SK-N-SH (cell line): ENCODE results near the gene PLSCR3. TPM values are rescaled to one million over a fixed set of nuclear protein-coding genes. Genes with fewer than 3 reads are reported as not detected.

Experiments
- CTCF ChIA-PET: fragments of 300-600, 350-600 bp; formaldehyde crosslinking; extraction: SDS; loops from one replicate; lab custom pipeline; 2021; lab: Yijun Ruan, JAX
- POLR2A ChIA-PET: fragments of 350-600 bp; sonication (Branson Sonifier 250); formaldehyde crosslinking; extraction: SDS; loops from one replicate; lab custom pipeline; 2020; ENCODE audit warnings: antibody characterized with exemption, inconsistent platforms; lab: Yijun Ruan, JAX
- DNase-seq: peaks from one replicate; pipeline ENCODE4 v3.0.0; 2012
- H2AFZ ChIP-seq: fragments of 200-600 bp; sonication (generic); 2 replicates; pipeline ENCODE4 v1.8.1; 2016; ENCODE audit warnings: antibody characterized with exemption, mild to moderate bottlenecking, low read depth
- H3F3A ChIP-seq: fragments of 200-600 bp; sonication (generic); replicated peaks from 2 replicates; pipeline ENCODE3; 2016; ENCODE audit warnings: antibody characterized with exemption, mild to moderate bottlenecking; ENCODE audit not compliant: insufficient read depth
- H3K27ac ChIP-seq, 2 experiments: fragments of 200-500 bp in 1 of 2; fragments of 200-600 bp in 1 of 2; sonication (Bioruptor generic) in 1 of 2; sonication (generic), shearing (Covaris generic) in 1 of 2; 2 replicates each; pipeline versions ENCODE4 v1.5.1 to v1.6.1; 2014 to 2016; ENCODE audit warnings: low read depth in 2 of 2, inconsistent platforms in 1 of 2, low read length in 1 of 2, mild to moderate bottlenecking in 1 of 2, mixed read lengths in 1 of 2
- H3K27me3 ChIP-seq: fragments of 200-600 bp; sonication (generic), shearing (Covaris generic); 2 replicates; pipeline ENCODE4 v1.6.1; 2016; ENCODE audit warnings: mixed run types; ENCODE audit not compliant: insufficient read depth
- H3K36me3 ChIP-seq, 2 experiments: fragments of 200-500 bp in 1 of 2; fragments of 200-600 bp in 1 of 2; sonication (Bioruptor generic) in 1 of 2; sonication (generic) in 1 of 2; replicated peaks in 1 of 2; 2 replicates each; pipeline versions ENCODE3 to v1.5.1; 2014 to 2016; ENCODE audit warnings: low read length in 1 of 2, mild to moderate bottlenecking in 1 of 2; ENCODE audit not compliant: insufficient read depth in 2 of 2, control insufficient read depth in 1 of 2
- H3K4me1 ChIP-seq, 2 experiments: fragments of 200-500 bp in 1 of 2; fragments of 200-600 bp in 1 of 2; sonication (Bioruptor generic) in 1 of 2; sonication (generic), shearing (Covaris generic) in 1 of 2; 2 replicates each; pipeline versions ENCODE4 v1.5.1 to v1.6.1; 2014 to 2016; ENCODE audit warnings: low read depth in 1 of 2, low read length in 1 of 2, mixed run types in 1 of 2; ENCODE audit not compliant: insufficient read depth in 2 of 2, control insufficient read depth in 1 of 2
- H3K4me2 ChIP-seq: fragments of 200-600 bp; sonication (generic), shearing (Covaris generic); 2 replicates; pipeline ENCODE4 v1.6.1; 2017; ENCODE audit warnings: mixed run types
- H3K4me3 ChIP-seq, 2 experiments: fragments of 200-500 bp in 1 of 2; fragments of 200-600 bp in 1 of 2; sonication (Bioruptor generic) in 1 of 2; sonication (generic), shearing (Covaris generic) in 1 of 2; 2 replicates each; pipeline versions ENCODE4 v1.5.1 to v1.8.1; 2014 to 2016; ENCODE audit warnings: low read depth in 2 of 2, inconsistent platforms in 1 of 2, low read length in 1 of 2, mild to moderate bottlenecking in 1 of 2, mixed read lengths in 1 of 2, moderate library complexity in 1 of 2
- H3K79me2 ChIP-seq: fragments of 200-600 bp; sonication (generic); 2 replicates; pipeline ENCODE4 v1.8.1; 2017; ENCODE audit warnings: mild to moderate bottlenecking; ENCODE audit not compliant: insufficient read depth
- H3K9ac ChIP-seq: fragments of 200-600 bp; sonication (generic); 2 replicates; pipeline ENCODE4 v1.6.1; 2017; ENCODE audit warnings: mixed run types
- H3K9me2 ChIP-seq: fragments of 200-600 bp; sonication (generic); 2 replicates; pipeline ENCODE4 v1.6.1; 2017; ENCODE audit warnings: mixed run types
- H3K9me3 ChIP-seq: fragments of 200-600 bp; sonication (generic); 2 replicates; pipeline ENCODE4 v1.6.1; 2017; ENCODE audit warnings: mixed run types, mild to moderate bottlenecking, moderate library complexity
- H4K20me1 ChIP-seq: fragments of 200-600 bp; sonication (generic); 2 replicates; pipeline ENCODE4 v1.6.1; 2017; ENCODE audit warnings: mild to moderate bottlenecking, mixed run types; ENCODE audit not compliant: insufficient read depth
- CHD2 ChIP-seq: fragments of 150-350 bp; IDR thresholded peaks from 2 replicates; pipeline ENCODE4 v1.6.1; 2018; ENCODE audit warnings: low read length; ENCODE audit not compliant: partially characterized antibody
- EP300 ChIP-seq, 2 experiments: IDR thresholded peaks; 2 replicates each; pipeline versions ENCODE4 v1.4.0 to v1.6.1; 2012; ENCODE audit warnings: borderline replicate concordance in 1 of 2, low read depth in 1 of 2, low read length in 1 of 2
- FOXJ3 ChIP-seq: sonication (generic); formaldehyde crosslinking; IDR thresholded peaks from 2 replicates; pipeline ENCODE4 v1.5.1; 2020; ENCODE audit warnings: mild to moderate bottlenecking, missing genetic modification reagents
- GATA2 ChIP-seq: sonication (generic); formaldehyde crosslinking; IDR thresholded peaks from 2 replicates; pipeline ENCODE4 v1.5.0; 2020; ENCODE audit warnings: mild to moderate bottlenecking, missing genetic modification reagents
- MAX ChIP-seq: IDR thresholded peaks from 2 replicates; pipeline ENCODE4 v1.4.0; 2012; ENCODE audit warnings: low read depth
- MEF2A ChIP-seq: IDR thresholded peaks from 2 replicates; pipeline ENCODE4 v1.4.0; 2012; ENCODE audit warnings: low read depth, borderline replicate concordance
- MXI1 ChIP-seq: IDR thresholded peaks from 2 replicates; pipeline ENCODE4 v1.6.1; 2012; ENCODE audit warnings: mild to moderate bottlenecking, low read depth, low read length, improper control_type of control experiment
- RAD21 ChIP-seq: IDR thresholded peaks from 2 replicates; pipeline ENCODE4 v1.6.1; 2012; ENCODE audit warnings: mild to moderate bottlenecking, low read length
- RCOR1 ChIP-seq: fragments of 150-350 bp; IDR thresholded peaks from 2 replicates; pipeline ENCODE4 v1.6.1; 2017; ENCODE audit warnings: antibody characterized with exemption, low read length
- RFX5 ChIP-seq: IDR thresholded peaks from 2 replicates; pipeline ENCODE4 v1.6.1; 2012; ENCODE audit warnings: mild to moderate bottlenecking, improper control_type of control experiment, low read length
- SIN3A ChIP-seq: IDR thresholded peaks from 2 replicates; pipeline ENCODE4 v1.6.1; 2012; ENCODE audit warnings: low read depth, mild to moderate bottlenecking, low read length, moderate library complexity, borderline replicate concordance
- TAF1 ChIP-seq: IDR thresholded peaks from 2 replicates; pipeline ENCODE4 v1.6.1; 2012; ENCODE audit warnings: low read depth, mild to moderate bottlenecking, low read length, moderate library complexity, borderline replicate concordance
- TCF12 ChIP-seq: IDR thresholded peaks from 2 replicates; pipeline ENCODE4 v1.4.0; 2012
- TEAD4 ChIP-seq: IDR thresholded peaks from 2 replicates; pipeline ENCODE4 v1.4.0; 2012; ENCODE audit warnings: mild to moderate bottlenecking, borderline replicate concordance; ENCODE audit not compliant: insufficient read depth
- YY1 ChIP-seq: IDR thresholded peaks from 2 replicates; pipeline ENCODE4 v1.4.0; 2012; ENCODE audit warnings: low read depth, mild to moderate bottlenecking
- WGBS: methylation state at CpG from one replicate; pipeline ENCODE4 v1.1.6; 2017; ENCODE audit warnings: low lambda C conversion rate; 5-methylcytosine and 5-hydroxymethylcytosine counted together
- polyA plus RNA-seq, 3 experiments: library from polyadenylated mRNA; depleted of rRNA; stranded (reverse); fragments of >200 nt; gene quantifications; 2 replicates each; pipeline ENCODE4 v1.2.3, GENCODE V29; 2012
- TF ChIP-seq, protein P1 (sequence below): IDR thresholded peaks from 2 replicates; pipeline ENCODE4 v1.6.1; 2012; ENCODE audit warnings: mild to moderate bottlenecking, low read depth, low read length, moderate library complexity
- TF ChIP-seq, protein P2 (sequence below): IDR thresholded peaks from 2 replicates; pipeline ENCODE4 v1.4.0; 2012; ENCODE audit warnings: low read depth, borderline replicate concordance
- TF ChIP-seq, protein P3 (sequence below): IDR thresholded peaks from 2 replicates; pipeline ENCODE4; 2012
- TF ChIP-seq, protein P4 (sequence below): fragments of 200-600 bp; sonication (generic); IDR thresholded peaks from 2 replicates; pipeline ENCODE4 v1.6.1; 2017; ENCODE audit warnings: antibody characterized with exemption, mild to moderate bottlenecking, moderate library complexity

Gene PLSCR3
- polyA plus RNA-seq, 1 of the 3 experiments (the other 2 are of a cell fraction): 95.0 TPM

GRCh38 chr17:7413346-7413985 is 19.1 kb upstream of the PLSCR3 start:
- no peaks in the 10 kb centered on the region for H3F3A ChIP-seq
- POLR2A ChIA-PET: no interaction called here
- no peak overlapping the region for H3K27ac ChIP-seq
- H3K79me2 ChIP-seq: no peaks in the 10 kb centered on the region
- TF ChIP-seq TCF12: no peak
- TF ChIP-seq MAX: no peak
- TF ChIP-seq, protein P1, sequence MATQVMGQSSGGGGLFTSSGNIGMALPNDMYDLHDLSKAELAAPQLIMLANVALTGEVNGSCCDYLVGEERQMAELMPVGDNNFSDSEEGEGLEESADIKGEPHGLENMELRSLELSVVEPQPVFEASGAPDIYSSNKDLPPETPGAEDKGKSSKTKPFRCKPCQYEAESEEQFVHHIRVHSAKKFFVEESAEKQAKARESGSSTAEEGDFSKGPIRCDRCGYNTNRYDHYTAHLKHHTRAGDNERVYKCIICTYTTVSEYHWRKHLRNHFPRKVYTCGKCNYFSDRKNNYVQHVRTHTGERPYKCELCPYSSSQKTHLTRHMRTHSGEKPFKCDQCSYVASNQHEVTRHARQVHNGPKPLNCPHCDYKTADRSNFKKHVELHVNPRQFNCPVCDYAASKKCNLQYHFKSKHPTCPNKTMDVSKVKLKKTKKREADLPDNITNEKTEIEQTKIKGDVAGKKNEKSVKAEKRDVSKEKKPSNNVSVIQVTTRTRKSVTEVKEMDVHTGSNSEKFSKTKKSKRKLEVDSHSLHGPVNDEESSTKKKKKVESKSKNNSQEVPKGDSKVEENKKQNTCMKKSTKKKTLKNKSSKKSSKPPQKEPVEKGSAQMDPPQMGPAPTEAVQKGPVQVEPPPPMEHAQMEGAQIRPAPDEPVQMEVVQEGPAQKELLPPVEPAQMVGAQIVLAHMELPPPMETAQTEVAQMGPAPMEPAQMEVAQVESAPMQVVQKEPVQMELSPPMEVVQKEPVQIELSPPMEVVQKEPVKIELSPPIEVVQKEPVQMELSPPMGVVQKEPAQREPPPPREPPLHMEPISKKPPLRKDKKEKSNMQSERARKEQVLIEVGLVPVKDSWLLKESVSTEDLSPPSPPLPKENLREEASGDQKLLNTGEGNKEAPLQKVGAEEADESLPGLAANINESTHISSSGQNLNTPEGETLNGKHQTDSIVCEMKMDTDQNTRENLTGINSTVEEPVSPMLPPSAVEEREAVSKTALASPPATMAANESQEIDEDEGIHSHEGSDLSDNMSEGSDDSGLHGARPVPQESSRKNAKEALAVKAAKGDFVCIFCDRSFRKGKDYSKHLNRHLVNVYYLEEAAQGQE: no peak
- no peak for TF ChIP-seq RAD21
- no peak for TF ChIP-seq RCOR1
- TF ChIP-seq, protein P2, sequence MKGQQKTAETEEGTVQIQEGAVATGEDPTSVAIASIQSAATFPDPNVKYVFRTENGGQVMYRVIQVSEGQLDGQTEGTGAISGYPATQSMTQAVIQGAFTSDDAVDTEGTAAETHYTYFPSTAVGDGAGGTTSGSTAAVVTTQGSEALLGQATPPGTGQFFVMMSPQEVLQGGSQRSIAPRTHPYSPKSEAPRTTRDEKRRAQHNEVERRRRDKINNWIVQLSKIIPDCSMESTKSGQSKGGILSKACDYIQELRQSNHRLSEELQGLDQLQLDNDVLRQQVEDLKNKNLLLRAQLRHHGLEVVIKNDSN: no peak
- TF ChIP-seq FOXJ3 (CRISPR knock-in tag): no peak
- TF ChIP-seq SIN3A: no peak
- TF ChIP-seq CHD2: no peak
- no peak for TF ChIP-seq TAF1
- TF ChIP-seq GATA2: no peak
- TF ChIP-seq YY1: no peak
- no peak for TF ChIP-seq MEF2A
- TF ChIP-seq MXI1: no peak
- TF ChIP-seq, all 33 proteins: peak for 0
- no peak overlapping the region for H3K9ac ChIP-seq
- no peak overlapping the region for H3K4me3 ChIP-seq
- no peak overlapping the region for H2AFZ ChIP-seq
- H3K9me2 ChIP-seq: no peaks in the 10 kb centered on the region
- no peaks in the 10 kb centered on the region for H4K20me1 ChIP-seq
- CTCF ChIA-PET: interaction anchor here (1.1 to 2.8 kb wide), 2 partner anchors 23 to 117 kb away, joined by 3 to 8 read pairs; no protein-coding TSS in a partner anchor
- H3K4me1 ChIP-seq: no peaks in the 10 kb centered on the region
- peaks cover 8 to 66% of the 10 kb centered on the region in 2 experiments for H3K36me3 ChIP-seq
- no peaks in the 10 kb centered on the region for H3K27me3 ChIP-seq
- DNase-seq: no peak
- WGBS: 100% methylated on average over 2 of the region's 6 CpGs
- no peaks in the 10 kb centered on the region for H3K9me3 ChIP-seq
- no peak overlapping the region for H3K4me2 ChIP-seq

GRCh38 chr17:7411427-7411750 is 17.1 kb upstream of the PLSCR3 start:
- Histone ChIP-seq H3K79me2 (peaks cover 11% of the 10 kb centered on the region), H2AFZ (no peak overlapping the region), H4K20me1 (peaks cover 7% of the 10 kb centered on the region; the same call in 1 of the 2 replicates), H3K9me3 (no peaks in the 10 kb centered on the region), H3K9ac (no peak overlapping the region), H3K4me1 (peaks cover 0 to 11% of the 10 kb centered on the region in 2 experiments; a peak in 1 of 4 replicates), H3K27me3 (no peaks in the 10 kb centered on the region), H3K4me3 (no peak overlapping the region), H3K27ac (no peak overlapping the region), H3K9me2 (no peaks in the 10 kb centered on the region), H3K4me2 (no peak overlapping the region), H3F3A (no peaks in the 10 kb centered on the region), H3K36me3 (peaks cover 8 to 57% of the 10 kb centered on the region in 2 experiments)
- ChIA-PET CTCF (interaction anchor here (2.8 kb wide), 1 partner anchor 25 kb away, joined by 8 read pairs; no protein-coding TSS in a partner anchor), POLR2A (no interaction called here)
- WGBS: 92% methylated on average over 2 of the region's 8 CpGs
- TF ChIP-seq EP300 (IDR thresholded peaks at IDR 0.05; ENCODE audit: borderline replicate concordance in 1 of 2, low read depth in 1 of 2, low read length in 1 of 2): no peak
- TF ChIP-seq YY1: no peak
- TF ChIP-seq MAX: no peak
- TF ChIP-seq RFX5: no peak
- TF ChIP-seq, protein P3, sequence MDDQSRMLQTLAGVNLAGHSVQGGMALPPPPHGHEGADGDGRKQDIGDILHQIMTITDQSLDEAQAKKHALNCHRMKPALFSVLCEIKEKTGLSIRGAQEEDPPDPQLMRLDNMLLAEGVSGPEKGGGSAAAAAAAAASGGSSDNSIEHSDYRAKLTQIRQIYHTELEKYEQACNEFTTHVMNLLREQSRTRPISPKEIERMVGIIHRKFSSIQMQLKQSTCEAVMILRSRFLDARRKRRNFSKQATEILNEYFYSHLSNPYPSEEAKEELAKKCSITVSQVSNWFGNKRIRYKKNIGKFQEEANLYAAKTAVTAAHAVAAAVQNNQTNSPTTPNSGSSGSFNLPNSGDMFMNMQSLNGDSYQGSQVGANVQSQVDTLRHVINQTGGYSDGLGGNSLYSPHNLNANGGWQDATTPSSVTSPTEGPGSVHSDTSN: no peak
- no peak for TF ChIP-seq TEAD4
- TF ChIP-seq, protein P4, sequence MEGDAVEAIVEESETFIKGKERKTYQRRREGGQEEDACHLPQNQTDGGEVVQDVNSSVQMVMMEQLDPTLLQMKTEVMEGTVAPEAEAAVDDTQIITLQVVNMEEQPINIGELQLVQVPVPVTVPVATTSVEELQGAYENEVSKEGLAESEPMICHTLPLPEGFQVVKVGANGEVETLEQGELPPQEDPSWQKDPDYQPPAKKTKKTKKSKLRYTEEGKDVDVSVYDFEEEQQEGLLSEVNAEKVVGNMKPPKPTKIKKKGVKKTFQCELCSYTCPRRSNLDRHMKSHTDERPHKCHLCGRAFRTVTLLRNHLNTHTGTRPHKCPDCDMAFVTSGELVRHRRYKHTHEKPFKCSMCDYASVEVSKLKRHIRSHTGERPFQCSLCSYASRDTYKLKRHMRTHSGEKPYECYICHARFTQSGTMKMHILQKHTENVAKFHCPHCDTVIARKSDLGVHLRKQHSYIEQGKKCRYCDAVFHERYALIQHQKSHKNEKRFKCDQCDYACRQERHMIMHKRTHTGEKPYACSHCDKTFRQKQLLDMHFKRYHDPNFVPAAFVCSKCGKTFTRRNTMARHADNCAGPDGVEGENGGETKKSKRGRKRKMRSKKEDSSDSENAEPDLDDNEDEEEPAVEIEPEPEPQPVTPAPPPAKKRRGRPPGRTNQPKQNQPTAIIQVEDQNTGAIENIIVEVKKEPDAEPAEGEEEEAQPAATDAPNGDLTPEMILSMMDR: no peak
- no peak for DNase-seq
